Neural cell (in vitro differentiated cells): ENCODE data around the gene SLC12A3.

Experiments
- EP300 ChIP-seq: fragments of 450-650 bp; conservative IDR thresholded peaks from 2 replicates; pipeline ENCODE4 v1.6.1; 2014; ENCODE audit warnings: antibody characterized with exemption, mild to moderate bottlenecking, moderate library complexity; ENCODE audit not compliant: poor library complexity, severe bottlenecking
- EZH2 ChIP-seq: fragments of 200-600, 300-800 bp; shearing (Covaris generic), sonication (generic); IDR thresholded peaks from 2 replicates; pipeline ENCODE4 v1.6.1; 2014; ENCODE audit warnings: antibody characterized with exemption, low read length, borderline replicate concordance, mild to moderate bottlenecking; ENCODE audit not compliant: insufficient read depth, poor library complexity, severe bottlenecking
- MXI1 ChIP-seq: fragments of 450-650 bp; conservative IDR thresholded peaks from 2 replicates; pipeline ENCODE4 v1.6.1; 2014; ENCODE audit warnings: antibody characterized with exemption, mild to moderate bottlenecking; ENCODE audit not compliant: poor library complexity, severe bottlenecking
- POLR2AphosphoS5 ChIP-seq: IDR thresholded peaks from 2 replicates; pipeline ENCODE4 v1.6.1; 2012
- RAD21 ChIP-seq: fragments of 450-650 bp; conservative IDR thresholded peaks from 2 replicates; pipeline ENCODE4 v1.6.1; 2014; ENCODE audit warnings: antibody characterized with exemption, mild to moderate bottlenecking, moderate library complexity
- SMC3 ChIP-seq: fragments of 450-650 bp; conservative IDR thresholded peaks from 2 replicates; pipeline ENCODE4 v1.6.1; 2014; ENCODE audit warnings: antibody characterized with exemption, mild to moderate bottlenecking, moderate library complexity; ENCODE audit not compliant: poor library complexity
- TAF1 ChIP-seq: IDR thresholded peaks from 2 replicates; pipeline ENCODE4 v1.6.1; 2012; ENCODE audit warnings: low read depth
- TF ChIP-seq, protein P1 (sequence below): fragments of 450-650 bp; IDR thresholded peaks from 2 replicates; pipeline ENCODE4 v1.5.1; 2014; ENCODE audit warnings: antibody characterized with exemption, mild to moderate bottlenecking, moderate library complexity; ENCODE audit not compliant: poor library complexity, severe bottlenecking
- TF ChIP-seq, protein P2 (sequence below): IDR thresholded peaks from 2 replicates; pipeline ENCODE4 v1.6.1; 2012; ENCODE audit warnings: borderline replicate concordance

DNA sequence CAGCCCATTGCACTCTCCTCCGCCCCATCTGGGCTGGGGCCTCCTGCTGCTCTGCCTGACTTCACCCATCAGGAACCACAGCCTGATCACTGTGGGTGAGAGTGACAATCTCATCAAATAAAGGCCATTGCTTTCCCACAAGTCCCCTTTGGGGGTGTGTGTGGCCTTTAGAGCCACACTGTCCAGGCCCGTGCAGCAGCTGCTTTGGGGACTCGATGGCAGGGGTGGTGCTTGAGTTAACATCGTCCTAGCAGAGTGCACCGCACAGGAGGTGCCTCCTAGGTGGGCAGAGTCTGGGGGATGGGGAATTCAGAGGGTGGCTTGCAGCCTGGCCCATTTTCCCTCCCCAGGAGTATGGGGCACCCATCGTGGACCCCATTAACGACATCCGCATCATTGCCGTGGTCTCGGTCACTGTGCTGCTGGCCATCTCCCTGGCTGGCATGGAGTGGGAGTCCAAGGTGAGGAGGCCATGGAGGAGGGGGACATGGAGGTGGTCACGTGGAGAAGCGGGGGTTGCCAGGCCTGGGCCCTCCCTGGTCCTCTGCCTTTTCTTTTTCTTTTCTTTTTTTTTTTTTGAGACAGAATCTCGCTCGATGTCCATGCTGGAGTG, 5.4 kb downstream of the SLC12A3 start:
- no peak for TF ChIP-seq POLR2AphosphoS5
- TF ChIP-seq, protein P1, sequence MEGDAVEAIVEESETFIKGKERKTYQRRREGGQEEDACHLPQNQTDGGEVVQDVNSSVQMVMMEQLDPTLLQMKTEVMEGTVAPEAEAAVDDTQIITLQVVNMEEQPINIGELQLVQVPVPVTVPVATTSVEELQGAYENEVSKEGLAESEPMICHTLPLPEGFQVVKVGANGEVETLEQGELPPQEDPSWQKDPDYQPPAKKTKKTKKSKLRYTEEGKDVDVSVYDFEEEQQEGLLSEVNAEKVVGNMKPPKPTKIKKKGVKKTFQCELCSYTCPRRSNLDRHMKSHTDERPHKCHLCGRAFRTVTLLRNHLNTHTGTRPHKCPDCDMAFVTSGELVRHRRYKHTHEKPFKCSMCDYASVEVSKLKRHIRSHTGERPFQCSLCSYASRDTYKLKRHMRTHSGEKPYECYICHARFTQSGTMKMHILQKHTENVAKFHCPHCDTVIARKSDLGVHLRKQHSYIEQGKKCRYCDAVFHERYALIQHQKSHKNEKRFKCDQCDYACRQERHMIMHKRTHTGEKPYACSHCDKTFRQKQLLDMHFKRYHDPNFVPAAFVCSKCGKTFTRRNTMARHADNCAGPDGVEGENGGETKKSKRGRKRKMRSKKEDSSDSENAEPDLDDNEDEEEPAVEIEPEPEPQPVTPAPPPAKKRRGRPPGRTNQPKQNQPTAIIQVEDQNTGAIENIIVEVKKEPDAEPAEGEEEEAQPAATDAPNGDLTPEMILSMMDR, result no peak
- TF ChIP-seq, protein P2, sequence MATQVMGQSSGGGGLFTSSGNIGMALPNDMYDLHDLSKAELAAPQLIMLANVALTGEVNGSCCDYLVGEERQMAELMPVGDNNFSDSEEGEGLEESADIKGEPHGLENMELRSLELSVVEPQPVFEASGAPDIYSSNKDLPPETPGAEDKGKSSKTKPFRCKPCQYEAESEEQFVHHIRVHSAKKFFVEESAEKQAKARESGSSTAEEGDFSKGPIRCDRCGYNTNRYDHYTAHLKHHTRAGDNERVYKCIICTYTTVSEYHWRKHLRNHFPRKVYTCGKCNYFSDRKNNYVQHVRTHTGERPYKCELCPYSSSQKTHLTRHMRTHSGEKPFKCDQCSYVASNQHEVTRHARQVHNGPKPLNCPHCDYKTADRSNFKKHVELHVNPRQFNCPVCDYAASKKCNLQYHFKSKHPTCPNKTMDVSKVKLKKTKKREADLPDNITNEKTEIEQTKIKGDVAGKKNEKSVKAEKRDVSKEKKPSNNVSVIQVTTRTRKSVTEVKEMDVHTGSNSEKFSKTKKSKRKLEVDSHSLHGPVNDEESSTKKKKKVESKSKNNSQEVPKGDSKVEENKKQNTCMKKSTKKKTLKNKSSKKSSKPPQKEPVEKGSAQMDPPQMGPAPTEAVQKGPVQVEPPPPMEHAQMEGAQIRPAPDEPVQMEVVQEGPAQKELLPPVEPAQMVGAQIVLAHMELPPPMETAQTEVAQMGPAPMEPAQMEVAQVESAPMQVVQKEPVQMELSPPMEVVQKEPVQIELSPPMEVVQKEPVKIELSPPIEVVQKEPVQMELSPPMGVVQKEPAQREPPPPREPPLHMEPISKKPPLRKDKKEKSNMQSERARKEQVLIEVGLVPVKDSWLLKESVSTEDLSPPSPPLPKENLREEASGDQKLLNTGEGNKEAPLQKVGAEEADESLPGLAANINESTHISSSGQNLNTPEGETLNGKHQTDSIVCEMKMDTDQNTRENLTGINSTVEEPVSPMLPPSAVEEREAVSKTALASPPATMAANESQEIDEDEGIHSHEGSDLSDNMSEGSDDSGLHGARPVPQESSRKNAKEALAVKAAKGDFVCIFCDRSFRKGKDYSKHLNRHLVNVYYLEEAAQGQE, result no peak
- no peak for TF ChIP-seq EP300
- TF ChIP-seq EZH2, result no peak
- no peak for TF ChIP-seq MXI1
- TF ChIP-seq SMC3, result no peak
- TF ChIP-seq RAD21, result no peak
- TF ChIP-seq TAF1, result no peak
